Neuronal stem cell (in vitro differentiated cells): Measurements from ENCODE around the gene CDK5RAP3.
A peak's percentile ranks its signal among the peaks of the same experiment; 100 is the strongest.

Experiments
- DNase-seq: peaks from one replicate; pipeline ENCODE4 v3.0.0-alpha.2; 2013; ENCODE audit warnings: low spot score
- H2AFZ ChIP-seq: one replicate; pipeline ENCODE4 v1.6.1; 2013; ENCODE audit warnings: mild to moderate bottlenecking, low read length, inconsistent platforms
- H2AK5ac ChIP-seq: 2 replicates; pipeline ENCODE4 v1.6.1; 2013; ENCODE audit warnings: low read depth, mild to moderate bottlenecking, inconsistent platforms, low read length, moderate library complexity, mixed read lengths
- H2BK120ac ChIP-seq: 2 replicates; pipeline ENCODE4 v1.6.1; 2013; ENCODE audit warnings: low read depth, mild to moderate bottlenecking, inconsistent platforms, low read length, moderate library complexity, mixed read lengths
- H2BK12ac ChIP-seq: one replicate; pipeline ENCODE4 v1.6.1; 2013; ENCODE audit warnings: low read length, inconsistent platforms
- H2BK15ac ChIP-seq: 2 replicates; pipeline ENCODE4 v1.6.1; 2013; ENCODE audit warnings: mild to moderate bottlenecking, low read length, inconsistent platforms, mixed read lengths
- H2BK5ac ChIP-seq: one replicate; pipeline ENCODE4 v1.6.1; 2013; ENCODE audit warnings: inconsistent platforms, mild to moderate bottlenecking, low read length, moderate library complexity
- H3K14ac ChIP-seq: one replicate; pipeline ENCODE4 v1.6.1; 2013; ENCODE audit warnings: low read length, inconsistent platforms
- H3K18ac ChIP-seq: 2 replicates; pipeline ENCODE4 v1.6.1; 2013; ENCODE audit warnings: low read length, inconsistent platforms
- H3K23ac ChIP-seq: 2 replicates; pipeline ENCODE4 v1.6.1; 2013; ENCODE audit warnings: low read depth, mild to moderate bottlenecking, mixed read lengths, low read length, inconsistent platforms; ENCODE audit not compliant: poor library complexity
- H3K27ac ChIP-seq: replicated peaks from 3 replicates; pipeline ENCODE4 v1.5.1; 2013; ENCODE audit warnings: low read length, inconsistent platforms
- H3K27me3 ChIP-seq, 3 experiments: 2 replicates each; pipeline ENCODE4 v1.6.1; 2013; ENCODE audit warnings: low read length in 3 of 3, mild to moderate bottlenecking in 2 of 3, inconsistent platforms in 1 of 3, low read depth in 1 of 3, mixed read lengths in 1 of 3, moderate library complexity in 1 of 3; ENCODE audit not compliant: control insufficient read depth in 3 of 3, insufficient read depth in 3 of 3
- H3K36me3 ChIP-seq, 2 donors: replicated peaks in 1 of 2; 2 replicates each; pipeline ENCODE4 v1.6.1; 2013; ENCODE audit warnings: low read length in 2 of 2; ENCODE audit not compliant: control insufficient read depth in 2 of 2, insufficient read depth in 2 of 2
- H3K4ac ChIP-seq: 2 replicates; pipeline ENCODE4 v1.6.1; 2013; ENCODE audit warnings: inconsistent platforms, mild to moderate bottlenecking, low read length, moderate library complexity
- H3K4me1 ChIP-seq, 2 donors: 1 replicate in 1 of 2; 2 replicates in 1 of 2; pipeline ENCODE4 v1.6.1; 2013; ENCODE audit warnings: low read length in 2 of 2, low read depth in 1 of 2; ENCODE audit not compliant: control insufficient read depth in 2 of 2, insufficient read depth in 1 of 2
- H3K4me2 ChIP-seq: one replicate; pipeline ENCODE4 v1.6.1; 2013; ENCODE audit warnings: mild to moderate bottlenecking, low read length, inconsistent platforms; ENCODE audit not compliant: insufficient read depth, poor library complexity, severe bottlenecking
- H3K4me3 ChIP-seq, 2 donors: 2 replicates each; pipeline ENCODE4 v1.5.1; 2013; ENCODE audit warnings: low read length in 2 of 2, mild to moderate bottlenecking in 2 of 2, inconsistent platforms in 1 of 2, moderate library complexity in 1 of 2
- H3K79me1 ChIP-seq: one replicate; pipeline ENCODE4 v1.6.1; 2013; ENCODE audit warnings: low read depth, mild to moderate bottlenecking, inconsistent platforms, low read length, moderate library complexity
- H3K9ac ChIP-seq: one replicate; pipeline ENCODE4 v1.6.1; 2013; ENCODE audit warnings: mild to moderate bottlenecking, low read depth, low read length, inconsistent platforms; ENCODE audit not compliant: poor library complexity
- H3K9me3 ChIP-seq, 2 donors: replicated peaks in 1 of 2; 2 replicates each; pipeline versions ENCODE3 to v1.6.1; 2013; ENCODE audit warnings: low read length in 2 of 2, mild to moderate bottlenecking in 2 of 2, inconsistent platforms in 1 of 2, low read depth in 1 of 2, mixed read lengths in 1 of 2, moderate library complexity in 1 of 2; ENCODE audit not compliant: control insufficient read depth in 2 of 2, insufficient read depth in 1 of 2
- H4K8ac ChIP-seq: one replicate; pipeline ENCODE4 v1.6.1; 2013; ENCODE audit warnings: low read depth, mild to moderate bottlenecking, inconsistent platforms, low read length, moderate library complexity
- H4K91ac ChIP-seq: one replicate; pipeline ENCODE4 v1.6.1; 2013; ENCODE audit warnings: low read length, low read depth, mild to moderate bottlenecking, inconsistent platforms; ENCODE audit not compliant: poor library complexity
- WGBS, 2 donors: extraction: QIAGEN DNeasy Blood & Tissue Kit; methylation state at CpG; one replicate each; pipeline ENCODE4 v1.1.7; 2013; ENCODE audit warnings: missing lambda C conversion rate in 2 of 2, mixed read lengths in 1 of 2; ENCODE audit not compliant: insufficient read length in 2 of 2, insufficient replicate concordance in 1 of 2; ENCODE audit errors: extremely low coverage in 2 of 2; 5-methylcytosine and 5-hydroxymethylcytosine counted together

The CDK5RAP3 gene

GRCh38 chr17:47992216-47992615 lies 21.3 kb downstream of the CDK5RAP3 start:
- peak overlapping the region; percentile 88 for H2BK5ac ChIP-seq
- no peaks in the 10 kb centered on the region for H3K27me3 ChIP-seq
- H3K4me3 ChIP-seq, result no peak overlapping the region
- DNase-seq, result no peak
- H3K36me3 ChIP-seq, result no peaks in the 10 kb centered on the region
- no peak overlapping the region for H2AFZ ChIP-seq
- no peak overlapping the region for H4K91ac ChIP-seq
- no peak overlapping the region for H2BK15ac ChIP-seq
- no peaks in the 10 kb centered on the region for H3K9me3 ChIP-seq
- H4K8ac ChIP-seq, result no peak overlapping the region
- no peak overlapping the region for H3K9ac ChIP-seq
- peaks cover 65 to 77% of the 10 kb centered on the region in 2 donors for H3K4me1 ChIP-seq
- no peak overlapping the region for H3K14ac ChIP-seq
- H2BK12ac ChIP-seq, result no peak overlapping the region
- no peak overlapping the region for H3K4ac ChIP-seq
- peak overlapping the region; percentile 2 for H2AK5ac ChIP-seq
- H3K79me1 ChIP-seq, result no peaks in the 10 kb centered on the region
- no peak overlapping the region for H3K4me2 ChIP-seq
- peak overlapping the region; percentile 99 for H3K27ac ChIP-seq
- no peak overlapping the region for H3K23ac ChIP-seq
- peak overlapping the region; percentile 86 for H3K18ac ChIP-seq
- no peak overlapping the region for H2BK120ac ChIP-seq
- WGBS, 2 donors, result no CpG with 5 or more reads among the region's 4 CpGs

- no peak overlapping the region for H3K27ac ChIP-seq
- H3K18ac ChIP-seq, result peak overlapping the region; percentile 48
These were observed 22.2 kb downstream of the CDK5RAP3 start for GRCh38 chr17:47993031-47993564.

GRCh38 chr17:47993964-47994363 lies 23.1 kb downstream of the CDK5RAP3 start:
- no peak overlapping the region for H3K4me2 ChIP-seq
- H2AFZ ChIP-seq, result no peak overlapping the region
- no peak overlapping the region for H3K9ac ChIP-seq
- no CpG with 5 or more reads among the region's 5 CpGs for WGBS, 2 donors
- H4K8ac ChIP-seq, result no peak overlapping the region
- H3K9me3 ChIP-seq, result no peaks in the 10 kb centered on the region
- no peak overlapping the region for H3K23ac ChIP-seq
- no peaks in the 10 kb centered on the region for H3K36me3 ChIP-seq
- peaks cover 55 to 70% of the 10 kb centered on the region in 2 donors for H3K4me1 ChIP-seq
- DNase-seq, result no peak
- H2BK15ac ChIP-seq, result no peak overlapping the region
- peak overlapping the region; percentile 100 for H2BK5ac ChIP-seq
- no peak overlapping the region for H3K4ac ChIP-seq
- peak overlapping the region; percentile 2 for H2AK5ac ChIP-seq
- H3K18ac ChIP-seq, result peak overlapping the region; percentile 97
- peak overlapping the region; percentile 93 for H3K27ac ChIP-seq
- H3K14ac ChIP-seq, result no peak overlapping the region
- H4K91ac ChIP-seq, result no peak overlapping the region
- H3K4me3 ChIP-seq, result no peak overlapping the region
- H2BK120ac ChIP-seq, result peak overlapping the region; percentile 100
- H2BK12ac ChIP-seq, result peak overlapping the region; percentile 14
- no peaks in the 10 kb centered on the region for H3K27me3 ChIP-seq
- no peaks in the 10 kb centered on the region for H3K79me1 ChIP-seq

More at GRCh38 chr17:47993031-47993564, 22.2 kb downstream of the CDK5RAP3 start:
- no peak overlapping the region for H3K4me3 ChIP-seq
- no peak overlapping the region for H3K23ac ChIP-seq
- H3K4me2 ChIP-seq, result no peak overlapping the region
- no peak overlapping the region for H3K14ac ChIP-seq
- no peak overlapping the region for H2BK120ac ChIP-seq
- H3K9me3 ChIP-seq, result no peaks in the 10 kb centered on the region
- H4K91ac ChIP-seq, result no peak overlapping the region
- no peak overlapping the region for H2BK5ac ChIP-seq
- H3K27me3 ChIP-seq, result no peaks in the 10 kb centered on the region
- no CpG with 5 or more reads among the region's 9 CpGs for WGBS, 2 donors
- no peak overlapping the region for H2AK5ac ChIP-seq
- no peak overlapping the region for H3K4ac ChIP-seq
- no peak overlapping the region for H2BK15ac ChIP-seq
- no peaks in the 10 kb centered on the region for H3K36me3 ChIP-seq
- peak overlapping the region; percentile 5 for H2BK12ac ChIP-seq
- no peaks in the 10 kb centered on the region for H3K79me1 ChIP-seq
- H4K8ac ChIP-seq, result no peak overlapping the region
- H3K4me1 ChIP-seq, result peaks cover 59 to 75% of the 10 kb centered on the region in 2 donors
- no peak overlapping the region for H2AFZ ChIP-seq
- no peak overlapping the region for H3K9ac ChIP-seq
- DNase-seq, result no peak

GRCh38 chr17:47994724-47995123 lies 23.8 kb downstream of the CDK5RAP3 start:
- peak overlapping the region; percentile 8 for H3K23ac ChIP-seq
- no CpG with 5 or more reads among the region's 4 CpGs for WGBS, 2 donors
- H4K8ac ChIP-seq, result peak overlapping the region; percentile 77
- H3K9me3 ChIP-seq, result no peaks in the 10 kb centered on the region
- peak overlapping the region; percentile 97 for H3K18ac ChIP-seq
- H2BK15ac ChIP-seq, result peak overlapping the region; percentile 57
- H2AFZ ChIP-seq, result no peak overlapping the region
- H3K79me1 ChIP-seq, result no peaks in the 10 kb centered on the region
- peak overlapping the region; percentile 100 for H2BK5ac ChIP-seq
- H3K36me3 ChIP-seq, result no peaks in the 10 kb centered on the region
- peaks cover 51 to 67% of the 10 kb centered on the region in 2 donors for H3K4me1 ChIP-seq
- peak overlapping the region; percentile 100 for H2BK120ac ChIP-seq
- H4K91ac ChIP-seq, result peak overlapping the region; percentile 98
- H3K4me3 ChIP-seq, result no peak overlapping the region
- peak overlapping the region; percentile 97 for H2BK12ac ChIP-seq
- peak overlapping the region; percentile 63 for H3K9ac ChIP-seq
- peak overlapping the region; percentile 56 for H3K14ac ChIP-seq
- peak overlapping the region; percentile 93 for H3K27ac ChIP-seq
- H3K4me2 ChIP-seq, result no peak overlapping the region
- DNase-seq, result no peak
- peak overlapping the region; percentile 2 for H2AK5ac ChIP-seq
- peak overlapping the region; percentile 99 for H3K4ac ChIP-seq
- no peaks in the 10 kb centered on the region for H3K27me3 ChIP-seq
